HCT116 (cell line): ENCODE data around the gene CHRNA9. TPM values are rescaled to one million over a fixed set of nuclear protein-coding genes. Genes with fewer than 3 reads are reported as not detected.

Experiments used
- ATAC-seq: fragments of 200-7000 bp; cut with Tn5 transposase; 2 replicates; pipeline ENCODE4 v1.9.1; 2020; ENCODE audit warnings: mild to moderate bottlenecking, moderate library complexity
- BruUV-seq: library from RNA; stranded (reverse); fragments of 400-500 nt; replicated peaks from 2 replicates; lab custom pipeline; 2021; lab: Mats Ljungman, UMichigan
- CTCF ChIA-PET: fragments of 300-600 bp; sonication (Branson Sonifier 250); formaldehyde crosslinking; loops from one replicate; lab custom pipeline; 2021; ENCODE audit warnings: antibody characterized with exemption; lab: Charles Lee
- POLR2A ChIA-PET: fragments of 300-600, 350-600 bp; sonication (Branson Sonifier 250); formaldehyde crosslinking; loops from one replicate; lab custom pipeline; 2021; ENCODE audit warnings: antibody characterized with exemption; lab: Charles Lee
- RAD21 ChIA-PET, 2 experiments: fragments of 300-600 bp; sonication (Branson Sonifier 250); formaldehyde crosslinking; loops; one replicate each; lab custom pipeline; 2023; ENCODE audit warnings: low total read pairs in 2 of 2; ENCODE audit not compliant: uncharacterized antibody in 2 of 2, unreplicated experiment in 2 of 2, low non-redundant PET in 1 of 2; lab: Charles Lee
- DNase-seq: peaks from one replicate; pipeline ENCODE4 v3.0.0-alpha.2; 2010; ENCODE audit warnings: low read depth, low spot score
- H2AFZ ChIP-seq: fragments of 200-600 bp; shearing (Covaris generic), sonication (generic); 2 replicates; pipeline ENCODE4 v1.6.1; 2017; ENCODE audit warnings: low read depth, mixed run types, mixed read lengths, antibody characterized with exemption, low read length; ENCODE audit not compliant: poor library complexity, severe bottlenecking
- H3K27ac ChIP-seq: 2 replicates; pipeline ENCODE4 v1.5.1; 2012; ENCODE audit warnings: low read depth, low read length
- H3K27me3 ChIP-seq: fragments of 200-600 bp; sonication (generic); 2 replicates; pipeline ENCODE4 v1.6.1; 2016; ENCODE audit warnings: mixed run types, low read length, mixed read lengths; ENCODE audit not compliant: insufficient read depth
- H3K36me3 ChIP-seq, 2 experiments: fragments of 200-500 bp in 1 of 2; fragments of 200-600 bp in 1 of 2; sonication (Bioruptor generic) in 1 of 2; sonication (generic) in 1 of 2; 2 replicates each; pipeline versions ENCODE4 v1.5.1 to v1.6.1; 2014 to 2016; ENCODE audit warnings: low read length in 2 of 2, inconsistent platforms in 1 of 2, mixed read lengths in 1 of 2, mixed run types in 1 of 2; ENCODE audit not compliant: insufficient read depth in 2 of 2, control insufficient read depth in 1 of 2
- H3K4me1 ChIP-seq, 2 experiments: fragments of 200-600 bp in 1 of 2; sonication (generic) in 1 of 2; 2 replicates each; pipeline versions ENCODE4 v1.5.1 to v1.6.1; 2012 to 2017; ENCODE audit warnings: low read length in 2 of 2, inconsistent platforms in 1 of 2, mild to moderate bottlenecking in 1 of 2, mixed read lengths in 1 of 2, mixed run types in 1 of 2, moderate library complexity in 1 of 2; ENCODE audit not compliant: insufficient read depth in 2 of 2, control insufficient read depth in 1 of 2
- H3K4me2 ChIP-seq: fragments of 200-600 bp; sonication (generic); 2 replicates; pipeline ENCODE4 v1.6.1; 2017; ENCODE audit warnings: mixed run types, low read length, mixed read lengths
- H3K4me3 ChIP-seq, 2 experiments: fragments of 200-600 bp in 1 of 2; sonication (generic) in 1 of 2; replicated peaks in 1 of 2; 2 replicates each; pipeline ENCODE4 v1.5.1; 2011 to 2016; ENCODE audit warnings: low read length in 2 of 2, control low read depth in 1 of 2, low read depth in 1 of 2, mild to moderate bottlenecking in 1 of 2, mixed read lengths in 1 of 2, mixed run types in 1 of 2
- H3K79me2 ChIP-seq: fragments of 200-600 bp; sonication (generic); 2 replicates; pipeline ENCODE4 v1.6.1; 2017; ENCODE audit warnings: mild to moderate bottlenecking, mixed run types, low read length, moderate library complexity, mixed read lengths; ENCODE audit not compliant: insufficient read depth
- H3K9ac ChIP-seq: fragments of 200-600 bp; sonication (generic); 2 replicates; pipeline ENCODE4 v1.6.1; 2016; ENCODE audit warnings: low read length, mixed read lengths
- H3K9me2 ChIP-seq: fragments of 200-600 bp; sonication (generic), shearing (Covaris generic); 2 replicates; pipeline ENCODE4 v1.6.1; 2017; ENCODE audit warnings: mixed run types, mild to moderate bottlenecking, moderate library complexity; ENCODE audit not compliant: insufficient read depth
- H3K9me3 ChIP-seq, 2 experiments: fragments of 200-500 bp in 1 of 2; fragments of 200-600 bp in 1 of 2; sonication (Bioruptor generic) in 1 of 2; sonication (generic) in 1 of 2; 2 replicates each; pipeline ENCODE4 v1.6.1; 2014 to 2017; ENCODE audit warnings: low read length in 2 of 2, mixed read lengths in 2 of 2, inconsistent platforms in 1 of 2, low read depth in 1 of 2, mild to moderate bottlenecking in 1 of 2, mixed run types in 1 of 2, moderate library complexity in 1 of 2; ENCODE audit not compliant: control insufficient read depth in 1 of 2, insufficient read depth in 1 of 2
- H4K20me1 ChIP-seq: fragments of 200-600 bp; sonication (generic), shearing (Covaris generic); 2 replicates; pipeline ENCODE4 v1.6.1; 2017; ENCODE audit warnings: mixed run types, mild to moderate bottlenecking, moderate library complexity; ENCODE audit not compliant: insufficient read depth
- ATF3 ChIP-seq: IDR thresholded peaks from 2 replicates; pipeline ENCODE4 v1.6.1; 2012
- CBX3 ChIP-seq: IDR thresholded peaks from 2 replicates; pipeline ENCODE4 v1.6.1; 2012; ENCODE audit warnings: low read depth
- CEBPB ChIP-seq: IDR thresholded peaks from 2 replicates; pipeline ENCODE4 v1.6.1; 2012; ENCODE audit warnings: low read depth
- EGR1 ChIP-seq: IDR thresholded peaks from 2 replicates; pipeline ENCODE4 v1.6.1; 2012; ENCODE audit warnings: low read depth
- EZH2phosphoT487 ChIP-seq: fragments of 200-600 bp; IDR thresholded peaks from 2 replicates; pipeline ENCODE4 v1.6.1; 2018; ENCODE audit warnings: antibody characterized with exemption, borderline replicate concordance
- FOSL1 ChIP-seq: IDR thresholded peaks from 2 replicates; pipeline ENCODE4 v1.6.1; 2012; ENCODE audit warnings: low read depth
- JUND ChIP-seq: IDR thresholded peaks from 2 replicates; pipeline ENCODE4 v1.6.1; 2012
- MAX ChIP-seq: IDR thresholded peaks from 2 replicates; pipeline ENCODE4 v1.6.1; 2012
- POLR2A ChIP-seq: IDR thresholded peaks from 2 replicates; pipeline ENCODE4 v1.7.0; 2011; ENCODE audit warnings: borderline replicate concordance; ENCODE audit not compliant: insufficient read depth, insufficient read length; ENCODE audit errors: extremely low read depth
- RAD21 ChIP-seq: IDR thresholded peaks from 2 replicates; pipeline ENCODE4 v1.6.1; 2012; ENCODE audit warnings: low read depth, mild to moderate bottlenecking
- SIN3A ChIP-seq: IDR thresholded peaks from 2 replicates; pipeline ENCODE4 v1.6.1; 2012; ENCODE audit warnings: low read depth
- SP1 ChIP-seq: IDR thresholded peaks from 2 replicates; pipeline ENCODE4 v1.6.1; 2012; ENCODE audit warnings: low read depth
- SRF ChIP-seq: IDR thresholded peaks from 2 replicates; pipeline ENCODE4 v1.6.1; 2012; ENCODE audit warnings: low read depth
- TCF7L2 ChIP-seq: IDR thresholded peaks from 2 replicates; pipeline ENCODE4 v1.7.0; 2011; ENCODE audit warnings: borderline replicate concordance, inconsistent platforms; ENCODE audit not compliant: insufficient read depth, insufficient read length; ENCODE audit errors: extremely low read depth
- YY1 ChIP-seq: IDR thresholded peaks from 2 replicates; pipeline ENCODE4 v1.6.1; 2011; ENCODE audit warnings: low read length, low read depth, moderate library complexity, mild to moderate bottlenecking; ENCODE audit not compliant: insufficient replicate concordance; ENCODE audit errors: extremely low read depth
- ZFX ChIP-seq: fragments of 450-650 bp; IDR thresholded peaks from 2 replicates; pipeline ENCODE4 v1.6.1; 2017
- ZNF274 ChIP-seq: fragments of 200-500 bp; sonication (Bioruptor generic); IDR thresholded peaks from 2 replicates; pipeline ENCODE4 v1.6.1; 2014; ENCODE audit warnings: mild to moderate bottlenecking, low read depth, low read length, inconsistent platforms
- intact Hi-C: fragments of 100-400 bp; cut with micrococcal nuclease; formaldehyde crosslinking; loops from 2 replicates; pipeline ENCODE4 v1.10.0; 2022
- total RNA-seq: library from RNA; stranded (reverse); gene quantifications from one replicate; pipeline ENCODE4 v1.2.1, GENCODE V29; 2021; ENCODE audit not compliant: unreplicated experiment
- TF ChIP-seq, protein P1 (sequence below): IDR thresholded peaks from 2 replicates; pipeline ENCODE4 v1.6.1; 2012; ENCODE audit warnings: low read depth
- TF ChIP-seq, protein P2 (sequence below), 3 experiments: fragments of 200-600 bp in 1 of 3; sonication (generic) in 1 of 3; IDR thresholded peaks in 2 of 3; conservative IDR thresholded peaks in 1 of 3; 2 replicates each; pipeline ENCODE4 v1.5.1; 2012 to 2017; ENCODE audit warnings: low read depth in 2 of 3, low read length in 2 of 3, antibody characterized with exemption in 1 of 3, borderline replicate concordance in 1 of 3, control low read depth in 1 of 3, mild to moderate bottlenecking in 1 of 3, mixed read lengths in 1 of 3, mixed run types in 1 of 3, moderate library complexity in 1 of 3; ENCODE audit not compliant: insufficient read depth in 1 of 3

The CHRNA9 gene
- total RNA-seq, 1 experiment from 2014 or later, result not detected

DNA sequence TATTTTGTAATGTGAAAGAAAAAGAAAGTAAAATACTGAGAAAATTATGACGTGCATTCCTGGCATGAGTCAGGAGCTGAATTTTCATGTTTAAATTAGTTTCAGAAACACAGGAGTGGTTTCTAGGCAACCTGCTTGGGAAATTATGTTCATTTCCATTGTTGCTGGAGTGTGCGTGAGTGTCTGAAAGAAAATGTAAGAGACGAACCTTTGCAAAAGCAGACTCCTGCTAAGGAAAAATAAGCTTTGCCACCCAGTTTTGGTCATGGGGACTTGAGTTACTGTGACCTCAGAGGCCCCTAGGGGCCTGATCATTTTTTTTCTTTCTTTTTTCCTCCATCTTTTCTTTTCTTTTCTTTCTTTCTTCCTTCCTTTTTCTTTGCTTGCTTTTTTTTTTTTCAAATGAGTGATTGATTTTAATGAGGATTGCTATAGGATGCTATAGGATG lies 18.8 kb upstream of the CHRNA9 start (continued):
- TF ChIP-seq, protein P1, sequence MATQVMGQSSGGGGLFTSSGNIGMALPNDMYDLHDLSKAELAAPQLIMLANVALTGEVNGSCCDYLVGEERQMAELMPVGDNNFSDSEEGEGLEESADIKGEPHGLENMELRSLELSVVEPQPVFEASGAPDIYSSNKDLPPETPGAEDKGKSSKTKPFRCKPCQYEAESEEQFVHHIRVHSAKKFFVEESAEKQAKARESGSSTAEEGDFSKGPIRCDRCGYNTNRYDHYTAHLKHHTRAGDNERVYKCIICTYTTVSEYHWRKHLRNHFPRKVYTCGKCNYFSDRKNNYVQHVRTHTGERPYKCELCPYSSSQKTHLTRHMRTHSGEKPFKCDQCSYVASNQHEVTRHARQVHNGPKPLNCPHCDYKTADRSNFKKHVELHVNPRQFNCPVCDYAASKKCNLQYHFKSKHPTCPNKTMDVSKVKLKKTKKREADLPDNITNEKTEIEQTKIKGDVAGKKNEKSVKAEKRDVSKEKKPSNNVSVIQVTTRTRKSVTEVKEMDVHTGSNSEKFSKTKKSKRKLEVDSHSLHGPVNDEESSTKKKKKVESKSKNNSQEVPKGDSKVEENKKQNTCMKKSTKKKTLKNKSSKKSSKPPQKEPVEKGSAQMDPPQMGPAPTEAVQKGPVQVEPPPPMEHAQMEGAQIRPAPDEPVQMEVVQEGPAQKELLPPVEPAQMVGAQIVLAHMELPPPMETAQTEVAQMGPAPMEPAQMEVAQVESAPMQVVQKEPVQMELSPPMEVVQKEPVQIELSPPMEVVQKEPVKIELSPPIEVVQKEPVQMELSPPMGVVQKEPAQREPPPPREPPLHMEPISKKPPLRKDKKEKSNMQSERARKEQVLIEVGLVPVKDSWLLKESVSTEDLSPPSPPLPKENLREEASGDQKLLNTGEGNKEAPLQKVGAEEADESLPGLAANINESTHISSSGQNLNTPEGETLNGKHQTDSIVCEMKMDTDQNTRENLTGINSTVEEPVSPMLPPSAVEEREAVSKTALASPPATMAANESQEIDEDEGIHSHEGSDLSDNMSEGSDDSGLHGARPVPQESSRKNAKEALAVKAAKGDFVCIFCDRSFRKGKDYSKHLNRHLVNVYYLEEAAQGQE, result no peak

DNA sequence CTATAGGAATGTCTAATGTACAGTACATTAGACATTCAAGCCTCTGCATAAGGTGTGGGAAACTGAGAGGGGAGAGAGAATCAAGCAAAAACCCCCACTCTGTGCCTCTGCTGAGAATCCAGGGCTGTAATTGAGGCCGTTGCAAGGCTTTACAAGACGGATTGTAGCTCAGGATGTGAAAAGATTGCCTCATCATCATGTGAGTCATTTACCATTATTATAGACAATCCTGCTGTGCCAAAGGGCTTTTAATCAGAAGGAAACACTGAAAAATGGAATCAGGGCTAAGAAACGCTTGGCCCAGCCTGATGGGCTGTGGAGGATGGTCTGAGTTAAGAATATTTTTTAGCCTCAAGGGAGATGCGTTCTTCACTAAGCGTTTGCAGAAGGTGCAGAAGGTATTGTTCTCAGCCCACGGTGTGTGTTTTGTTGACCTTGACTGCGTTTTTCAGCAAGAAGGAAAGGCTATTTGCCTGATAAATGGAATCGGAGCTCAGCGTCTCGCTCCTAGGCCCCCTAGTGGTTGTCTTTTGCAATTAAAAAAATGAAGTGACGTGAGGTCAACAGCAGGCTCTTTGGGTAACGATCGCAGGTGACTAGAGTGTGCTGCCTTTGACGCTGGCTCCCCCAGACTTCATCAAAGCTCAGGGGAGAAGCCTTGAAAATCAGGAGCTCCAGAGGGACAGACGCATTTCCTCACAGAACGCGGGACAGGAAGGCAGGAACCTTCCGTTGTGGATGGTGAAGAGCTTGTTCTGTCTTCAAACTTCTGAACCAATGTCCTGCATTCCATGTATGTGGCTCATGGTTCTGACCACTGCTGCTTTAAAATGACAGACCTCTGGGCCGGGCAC lies 18.1 kb upstream of the CHRNA9 start:
- POLR2A ChIA-PET, result interaction anchor here (1.0 to 1.9 kb wide), 7 partner anchors 9 to 261 kb away, joined by 3 to 17 read pairs (median 5); partner anchors contain the start of genes CHRNA9 and N4BP2

More for the DNA sequence above, 18.1 kb upstream of the CHRNA9 start:
- ChIA-PET CTCF (interaction anchor here (0.5 to 2.7 kb wide), 22 partner anchors 9 to 636 kb away, joined by 3 to 37 read pairs (median 4); partner anchors contain the start of genes CHRNA9 and N4BP2), RAD21 (interaction anchor here (0.6 to 1.1 kb wide), 6 partner anchors 8 to 401 kb away, joined by 3 to 8 read pairs (median 3); partner anchors contain the start of gene N4BP2 (in 1 of the 2))
- H3K79me2 ChIP-seq, result no peaks in the 10 kb centered on the region
- intact Hi-C loops, result loop anchor here (5.0 to 10.0 kb wide), 2 partner anchors 238 to 500 kb away; no protein-coding TSS in a partner anchor
- H3K4me2 ChIP-seq, result peak overlapping the region; percentile 78
- H3K36me3 ChIP-seq, result no peaks in the 10 kb centered on the region
- H3K9me3 ChIP-seq, result no peaks in the 10 kb centered on the region
- TSS peak; percentile 82 for BruUV-seq
- H2AFZ ChIP-seq, result peak overlapping the region; percentile 93
- H3K9me2 ChIP-seq, result no peaks in the 10 kb centered on the region
- H3K27me3 ChIP-seq, result no peaks in the 10 kb centered on the region
- H3K27ac ChIP-seq, result peak overlapping the region; percentile 58
- peak; percentile 80 for DNase-seq
- no peak for TF ChIP-seq EZH2phosphoT487
- peak; percentile 69 for TF ChIP-seq RAD21
- no peak for TF ChIP-seq SIN3A
- peak; percentile 74 for TF ChIP-seq SP1
- no peak for TF ChIP-seq POLR2A
- peak; percentile 91 for TF ChIP-seq ATF3
- peak; percentile 97 for TF ChIP-seq CEBPB
- TF ChIP-seq TCF7L2, result no peak
- TF ChIP-seq, protein P2, sequence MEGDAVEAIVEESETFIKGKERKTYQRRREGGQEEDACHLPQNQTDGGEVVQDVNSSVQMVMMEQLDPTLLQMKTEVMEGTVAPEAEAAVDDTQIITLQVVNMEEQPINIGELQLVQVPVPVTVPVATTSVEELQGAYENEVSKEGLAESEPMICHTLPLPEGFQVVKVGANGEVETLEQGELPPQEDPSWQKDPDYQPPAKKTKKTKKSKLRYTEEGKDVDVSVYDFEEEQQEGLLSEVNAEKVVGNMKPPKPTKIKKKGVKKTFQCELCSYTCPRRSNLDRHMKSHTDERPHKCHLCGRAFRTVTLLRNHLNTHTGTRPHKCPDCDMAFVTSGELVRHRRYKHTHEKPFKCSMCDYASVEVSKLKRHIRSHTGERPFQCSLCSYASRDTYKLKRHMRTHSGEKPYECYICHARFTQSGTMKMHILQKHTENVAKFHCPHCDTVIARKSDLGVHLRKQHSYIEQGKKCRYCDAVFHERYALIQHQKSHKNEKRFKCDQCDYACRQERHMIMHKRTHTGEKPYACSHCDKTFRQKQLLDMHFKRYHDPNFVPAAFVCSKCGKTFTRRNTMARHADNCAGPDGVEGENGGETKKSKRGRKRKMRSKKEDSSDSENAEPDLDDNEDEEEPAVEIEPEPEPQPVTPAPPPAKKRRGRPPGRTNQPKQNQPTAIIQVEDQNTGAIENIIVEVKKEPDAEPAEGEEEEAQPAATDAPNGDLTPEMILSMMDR (IDR thresholded peaks at IDR 0.05 in 2 of 3, conservative IDR thresholded peaks at IDR 0.05 in 1 of 3; ENCODE audit: borderline replicate concordance in 1 of 3, insufficient read depth in 1 of 3, low read depth in 2 of 3, low read length in 2 of 3), result peak; percentile 67 to 84 (median 73)
- peak; percentile 58; the same call in 1 of the 2 replicates for TF ChIP-seq MAX
- TF ChIP-seq ZFX, result no peak
- no peak for TF ChIP-seq ZNF274
- peak; percentile 69 for TF ChIP-seq FOSL1
- TF ChIP-seq YY1, result no peak
- TF ChIP-seq CBX3, result no peak; the same call in 1 of the 2 replicates
- TF ChIP-seq SRF, result 0 out of 2 replicates have a peak, but pooled peaks have one; percentile 12
- TF ChIP-seq EGR1, result no peak
- TF ChIP-seq JUND, result peak; percentile 75
- peak overlapping the region; percentile 27 to 44 for H3K4me3 ChIP-seq
- peak; percentile 88 for ATAC-seq
- peak overlapping the region; percentile 48 for H3K9ac ChIP-seq
- no peaks in the 10 kb centered on the region for H4K20me1 ChIP-seq
- peaks cover 11 to 28% of the 10 kb centered on the region in 2 experiments; a peak in 3 of 4 replicates for H3K4me1 ChIP-seq
